ENCODE results near the gene DEPDC5.

Gene DEPDC5

DNA sequence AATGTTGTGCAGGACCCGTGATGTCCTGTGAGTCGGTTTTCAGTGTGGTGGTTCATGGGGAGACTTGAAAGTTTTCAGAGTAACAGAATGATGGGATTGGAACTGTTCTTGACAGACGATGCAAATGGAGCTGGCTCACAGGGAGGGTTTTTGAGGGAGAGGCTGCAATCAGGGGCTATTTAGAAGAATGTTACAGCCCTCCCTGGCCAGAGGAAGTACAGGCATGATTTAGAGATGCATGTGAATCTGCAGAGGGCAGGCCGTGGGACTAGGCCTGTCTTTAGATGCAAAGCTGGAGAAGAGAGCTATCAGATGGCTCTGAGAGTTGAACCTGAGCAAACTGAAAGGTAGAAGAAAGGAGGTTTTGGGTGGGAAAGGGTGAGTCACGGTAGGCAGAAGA lies 115.9 kb downstream of the DEPDC5 start:
- no peak overlapping the region for H3K4me3 ChIP-seq (ENCODE audit: low read depth, low read length)
- TF ChIP-seq, protein P1, sequence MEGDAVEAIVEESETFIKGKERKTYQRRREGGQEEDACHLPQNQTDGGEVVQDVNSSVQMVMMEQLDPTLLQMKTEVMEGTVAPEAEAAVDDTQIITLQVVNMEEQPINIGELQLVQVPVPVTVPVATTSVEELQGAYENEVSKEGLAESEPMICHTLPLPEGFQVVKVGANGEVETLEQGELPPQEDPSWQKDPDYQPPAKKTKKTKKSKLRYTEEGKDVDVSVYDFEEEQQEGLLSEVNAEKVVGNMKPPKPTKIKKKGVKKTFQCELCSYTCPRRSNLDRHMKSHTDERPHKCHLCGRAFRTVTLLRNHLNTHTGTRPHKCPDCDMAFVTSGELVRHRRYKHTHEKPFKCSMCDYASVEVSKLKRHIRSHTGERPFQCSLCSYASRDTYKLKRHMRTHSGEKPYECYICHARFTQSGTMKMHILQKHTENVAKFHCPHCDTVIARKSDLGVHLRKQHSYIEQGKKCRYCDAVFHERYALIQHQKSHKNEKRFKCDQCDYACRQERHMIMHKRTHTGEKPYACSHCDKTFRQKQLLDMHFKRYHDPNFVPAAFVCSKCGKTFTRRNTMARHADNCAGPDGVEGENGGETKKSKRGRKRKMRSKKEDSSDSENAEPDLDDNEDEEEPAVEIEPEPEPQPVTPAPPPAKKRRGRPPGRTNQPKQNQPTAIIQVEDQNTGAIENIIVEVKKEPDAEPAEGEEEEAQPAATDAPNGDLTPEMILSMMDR (IDR thresholded peaks at IDR 0.05; ENCODE audit: borderline replicate concordance, insufficient read depth, low read depth, low read length), result no peak

DNA sequence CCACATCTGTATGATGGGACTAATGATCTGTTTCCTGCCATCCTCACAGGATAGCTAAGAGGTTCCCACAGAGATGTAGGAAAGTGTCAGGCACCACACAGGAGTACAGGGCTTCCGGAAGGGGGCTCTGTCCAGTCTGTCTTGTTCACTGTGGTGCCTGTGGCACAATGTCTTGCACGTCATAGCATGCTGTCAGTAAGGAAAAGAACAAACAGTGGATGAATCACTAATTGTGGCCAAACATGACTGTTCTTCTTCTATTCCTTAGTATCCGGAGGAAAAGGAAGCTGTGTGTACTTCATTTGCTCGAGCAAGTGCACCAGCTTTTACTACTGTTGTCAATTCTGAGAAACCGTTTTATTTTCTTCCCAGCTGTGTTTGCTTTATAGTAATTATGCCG lies 117.1 kb downstream of the DEPDC5 start:
- H3K4me3 ChIP-seq (ENCODE audit: low read depth, low read length), result no peak overlapping the region
- TF ChIP-seq, protein P1 (IDR thresholded peaks at IDR 0.05; ENCODE audit: borderline replicate concordance, insufficient read depth, low read depth, low read length), result no peak

DNA sequence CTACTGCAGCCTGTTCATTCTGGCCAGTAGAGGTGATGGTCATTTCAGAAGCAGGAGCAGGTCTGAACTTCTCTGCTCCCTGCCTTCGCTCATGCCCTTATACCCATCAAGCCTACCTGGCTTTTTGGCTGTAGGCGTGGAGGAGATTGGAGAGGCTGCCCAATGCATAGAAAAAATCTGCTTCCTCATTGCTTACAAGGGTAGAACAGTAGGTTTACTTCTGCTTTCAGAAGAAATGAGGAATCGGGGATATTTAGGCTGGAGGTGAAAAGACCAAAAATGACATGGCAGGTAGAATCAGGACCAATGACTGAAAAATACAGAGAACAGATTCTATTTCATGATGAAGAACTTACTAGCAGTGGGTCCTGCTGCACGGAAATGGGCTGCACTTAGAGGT lies 117.7 kb downstream of the DEPDC5 start:
- H3K4me3 ChIP-seq (ENCODE audit: low read depth, low read length), result no peak overlapping the region
- TF ChIP-seq, protein P1 (IDR thresholded peaks at IDR 0.05; ENCODE audit: borderline replicate concordance, insufficient read depth, low read depth, low read length), result no peak

DNA sequence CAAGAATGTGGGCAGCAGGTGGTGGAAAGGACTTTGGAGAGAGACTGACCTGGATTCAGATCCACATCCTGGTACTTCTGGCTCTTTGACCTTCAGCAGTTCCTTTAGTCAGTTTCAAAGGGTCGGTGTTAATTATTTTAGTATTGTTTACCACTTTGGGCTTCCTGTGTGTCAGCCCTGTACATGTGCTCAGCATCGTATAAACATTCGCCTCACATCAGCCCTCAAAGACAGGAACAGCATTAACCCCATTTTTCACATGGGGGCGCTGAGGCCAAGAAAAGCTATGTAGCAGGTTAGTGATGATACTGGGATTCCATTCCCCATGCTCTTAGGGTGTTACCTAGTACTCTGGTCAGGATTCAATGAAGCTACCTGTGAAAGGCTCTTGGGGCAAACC lies 118.4 kb downstream of the DEPDC5 start:
- H3K4me3 ChIP-seq (ENCODE audit: low read depth, low read length), result no peak overlapping the region
- TF ChIP-seq, protein P1 (IDR thresholded peaks at IDR 0.05; ENCODE audit: borderline replicate concordance, insufficient read depth, low read depth, low read length), result no peak

DNA sequence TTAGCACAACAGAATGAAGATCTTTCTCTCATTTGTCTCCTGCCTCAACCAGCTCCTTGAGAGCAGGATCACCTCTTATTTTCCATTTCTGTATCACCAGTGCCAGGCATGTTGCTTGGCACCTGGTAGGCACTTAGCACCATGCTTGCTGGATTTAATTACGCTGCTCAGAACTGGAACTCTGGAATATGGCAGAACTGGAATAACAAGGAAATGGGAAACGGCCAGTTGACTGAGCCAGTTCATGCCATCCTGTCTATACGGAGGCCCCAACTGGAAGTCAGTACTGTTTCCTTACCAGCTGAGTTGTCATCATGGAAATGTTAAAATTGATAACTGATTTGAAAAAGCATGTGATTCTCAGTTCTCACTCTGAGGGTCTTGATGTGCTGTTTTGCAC lies 121.0 kb downstream of the DEPDC5 start:
- TF ChIP-seq, protein P1 (IDR thresholded peaks at IDR 0.05; ENCODE audit: borderline replicate concordance, insufficient read depth, low read depth, low read length), result no peak
- no peak overlapping the region for H3K4me3 ChIP-seq (ENCODE audit: low read depth, low read length)

DNA sequence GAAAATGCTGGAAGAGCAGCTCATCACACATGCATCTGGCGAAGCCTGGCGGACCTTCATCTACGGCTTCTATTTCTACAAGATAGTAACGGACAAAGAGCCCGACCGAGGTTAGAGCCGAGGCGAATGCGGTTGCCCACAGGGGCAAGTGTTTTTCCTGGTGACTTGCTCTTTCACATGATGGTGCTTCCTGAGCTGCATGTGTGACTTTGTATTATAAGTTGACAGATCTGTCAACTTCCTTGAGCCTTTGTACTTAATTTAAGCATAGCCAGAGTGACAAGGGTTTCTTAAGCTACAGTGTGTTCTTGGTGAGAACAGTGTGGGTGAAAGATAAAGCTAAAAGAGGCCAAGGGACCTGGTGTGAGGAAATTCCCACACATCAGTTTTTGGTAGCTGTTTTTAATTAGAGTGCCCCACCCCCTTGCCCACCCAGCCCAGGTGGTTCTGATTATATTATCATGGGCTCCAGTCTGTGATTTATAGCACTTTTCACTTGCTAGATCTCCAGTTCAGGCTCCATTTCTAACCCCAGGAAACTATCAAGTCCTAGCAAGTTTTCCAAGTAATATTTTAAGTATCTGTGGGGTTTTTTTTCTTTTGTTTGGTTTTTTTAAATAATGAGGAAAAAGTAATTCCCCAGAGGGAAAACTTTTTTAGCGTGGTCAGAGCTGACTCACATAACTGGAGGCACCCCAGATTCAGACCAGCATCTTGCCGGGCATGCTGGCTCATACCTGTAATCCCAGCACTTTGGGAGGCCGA lies 122.5 kb downstream of the DEPDC5 start:
- H3K4me3 ChIP-seq (ENCODE audit: low read depth, low read length), result no peak overlapping the region

DNA sequence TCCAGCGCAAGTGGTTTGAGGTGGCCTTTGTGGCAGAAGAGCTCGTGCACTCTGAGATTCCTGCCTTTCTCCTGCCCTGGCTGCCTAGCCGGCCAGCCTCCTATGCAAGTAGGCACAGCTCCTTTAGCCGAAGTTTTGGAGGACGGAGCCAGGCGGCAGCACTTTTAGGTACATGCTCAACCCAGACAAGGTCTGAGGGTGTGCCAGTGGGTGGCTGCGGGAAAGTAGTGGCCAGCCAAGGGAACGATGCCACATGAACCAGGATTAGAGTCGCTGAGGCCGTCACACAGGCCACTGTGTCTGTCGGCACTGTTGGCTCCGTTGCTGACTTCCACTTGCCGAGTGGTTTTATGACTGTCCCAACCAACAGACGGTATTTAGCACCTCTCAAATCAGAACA lies 125.8 kb downstream of the DEPDC5 start:
- TF ChIP-seq, protein P1 (IDR thresholded peaks at IDR 0.05; ENCODE audit: borderline replicate concordance, insufficient read depth, low read depth, low read length), result no peak
- no peak overlapping the region for H3K4me3 ChIP-seq (ENCODE audit: low read depth, low read length)

More for the DNA sequence above, 122.5 kb downstream of the DEPDC5 start:
- TF ChIP-seq, protein P1 (IDR thresholded peaks at IDR 0.05; ENCODE audit: borderline replicate concordance, insufficient read depth, low read depth, low read length), result no peak

Data from GM12875 (cell line).